Upper lobe of left lung (tissue), 4 donors: ENCODE results near the gene CYP2W1.
"Not testable (repeated sequence)": the region's sequence is repeated elsewhere in the genome, so short reads cannot be mapped to it uniquely, and the experiment has no call there.

Experiments used
- EP300 ChIP-seq, 4 donors: sonication (generic); formaldehyde crosslinking; IDR thresholded peaks; one replicate each; pipeline ENCODE4 v1.5.1; 2017; ENCODE audit warnings: antibody characterized with exemption in 4 of 4, control low read depth in 2 of 4
- POLR2A ChIP-seq, 4 donors: fragments of 450-650 bp; IDR thresholded peaks; one replicate each; pipeline ENCODE4 v1.5.1; 2016 to 2017; ENCODE audit warnings: antibody characterized with exemption in 4 of 4, mild to moderate bottlenecking in 2 of 4
- POLR2AphosphoS5 ChIP-seq, 2 donors: sonication (generic); formaldehyde crosslinking; IDR thresholded peaks; one replicate each; pipeline ENCODE4 v1.5.1; 2017; ENCODE audit warnings: antibody characterized with exemption in 2 of 2

- TF ChIP-seq POLR2A, EP300, POLR2AphosphoS5 (IDR thresholded peaks at IDR 0.05): not testable (repeated sequence)
Measured at GRCh38 chr7:1002026-1002425, 19.0 kb downstream of the CYP2W1 start.
